GM18909 (cell line): ENCODE results near the gene SOX10.
"Not testable (repeated sequence)": the region's sequence is repeated elsewhere in the genome, so short reads cannot be mapped to it uniquely, and the experiment has no call there.

Experiments used
- ATAC-seq: cut with Tn5 transposase; IDR thresholded peaks from one replicate; pipeline ENCODE4 v1.9.1; 2021; ENCODE audit warnings: mild to moderate bottlenecking; ENCODE audit not compliant: unreplicated experiment, poor library complexity

SOX10 gene

GRCh38 chr22:37967637-37968451 lies 16.5 kb downstream of the SOX10 start:
- ATAC-seq, result no peak

GRCh38 chr22:37967147-37967546 lies 17.2 kb downstream of the SOX10 start:
- no peak for ATAC-seq

DNA sequence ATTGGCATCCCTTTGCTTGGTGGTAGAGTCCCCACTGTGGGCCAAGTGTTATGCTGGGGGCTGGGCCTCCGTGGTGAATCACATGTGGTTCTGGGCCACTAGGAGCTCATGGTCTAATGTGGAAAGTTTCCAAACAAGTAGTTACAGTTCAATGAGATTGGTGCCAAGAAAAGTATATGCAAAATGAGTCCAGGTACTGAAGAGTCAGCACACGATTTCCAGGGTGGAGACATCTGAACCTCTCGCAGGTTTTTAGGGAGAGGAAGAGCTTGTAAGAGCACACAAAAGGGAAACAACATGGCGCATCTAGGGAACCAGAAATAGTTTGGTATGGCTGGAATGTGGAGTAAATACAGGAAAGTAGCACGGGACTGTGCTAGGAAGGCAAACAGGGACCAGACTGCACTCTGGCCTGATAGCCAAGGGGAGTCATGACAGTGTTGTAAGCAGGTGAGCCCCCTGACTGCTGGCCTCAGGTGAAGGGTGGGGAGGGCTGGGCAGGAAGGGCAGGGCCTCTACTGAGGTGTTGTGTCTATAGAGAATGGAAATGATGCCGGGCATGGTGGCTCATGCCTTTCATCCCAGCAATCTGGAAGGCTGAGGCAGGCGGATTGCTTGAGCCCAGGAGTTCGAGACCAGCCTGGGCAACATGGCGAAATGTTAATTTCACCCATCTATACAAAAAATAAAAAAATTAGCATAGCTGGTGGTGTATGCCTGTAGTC lies 18.3 kb downstream of the SOX10 start:
- ATAC-seq, result no peak

DNA sequence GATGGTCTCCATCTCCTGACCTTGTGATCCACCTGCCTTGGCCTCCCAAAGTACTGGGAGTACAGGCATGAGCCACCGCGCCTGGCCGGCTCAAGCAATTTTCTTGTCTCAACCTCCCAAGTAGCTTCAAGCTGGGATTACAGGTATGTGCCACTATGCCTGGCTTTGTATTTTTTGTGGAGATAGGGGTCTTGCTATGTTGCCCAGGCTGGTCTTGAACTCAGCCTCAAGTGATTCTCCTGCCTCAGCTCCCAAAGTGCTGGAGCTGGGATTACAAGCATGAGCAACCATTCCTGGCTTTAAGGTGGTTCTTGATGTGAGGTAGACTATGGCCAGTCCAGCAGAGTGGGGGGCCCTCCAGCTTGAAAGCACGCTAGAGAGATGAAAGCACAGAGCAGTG lies 23.3 kb downstream of the SOX10 start:
- no peak for ATAC-seq

DNA sequence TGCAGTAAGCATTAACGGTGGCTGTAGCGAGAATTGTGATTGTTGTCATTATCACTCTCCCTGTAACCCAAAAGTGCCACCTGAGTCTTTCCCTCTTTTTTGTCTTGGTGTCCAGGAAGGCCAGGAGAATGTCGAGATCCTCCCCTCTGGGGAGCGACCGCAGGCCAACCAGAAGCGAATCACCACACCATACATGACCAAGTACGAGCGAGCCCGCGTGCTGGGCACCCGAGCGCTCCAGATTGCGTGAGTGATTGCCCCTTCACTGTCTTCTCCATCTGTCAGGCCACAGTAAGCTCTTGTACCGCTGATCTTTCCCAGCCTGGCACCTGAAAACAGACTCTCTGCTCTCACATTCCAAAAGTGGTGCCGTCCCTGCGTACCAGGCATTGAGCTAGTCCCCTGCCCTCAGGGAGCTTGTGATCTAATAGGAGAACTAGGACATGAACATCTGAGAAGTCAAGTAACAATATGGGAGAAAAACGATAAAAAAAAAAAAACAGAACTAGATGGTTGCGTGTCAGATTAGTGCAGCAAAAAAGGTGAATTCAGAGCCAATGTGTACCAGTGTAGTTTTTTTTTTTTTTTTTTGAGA lies 25.0 kb downstream of the SOX10 start:
- ATAC-seq, result no peak

- ATAC-seq, result no peak
These were observed 27.1 kb downstream of the SOX10 start for GRCh38 chr22:37957232-37957631.

- not testable (repeated sequence) for ATAC-seq
These were observed 28.4 kb downstream of the SOX10 start for GRCh38 chr22:37955825-37956397.

- ATAC-seq, result no peak
These were observed 29.7 kb downstream of the SOX10 start for GRCh38 chr22:37954686-37955085.

GRCh38 chr22:37953437-37954179 lies 30.7 kb downstream of the SOX10 start, which contains the start of the genes C22orf23 and POLR2F:
TSS of gene C22orf23 (minus strand) at chr22:37953601. CDS start at chr22:37953149, 452 bp downstream.
TSS of gene POLR2F (plus strand) at chr22:37953699. CDS start at chr22:37953788, 89 bp downstream.
- peak; percentile 83 for ATAC-seq

- no peak for ATAC-seq
These were observed 31.3 kb downstream of the SOX10 start for GRCh38 chr22:37953062-37953436.

DNA sequence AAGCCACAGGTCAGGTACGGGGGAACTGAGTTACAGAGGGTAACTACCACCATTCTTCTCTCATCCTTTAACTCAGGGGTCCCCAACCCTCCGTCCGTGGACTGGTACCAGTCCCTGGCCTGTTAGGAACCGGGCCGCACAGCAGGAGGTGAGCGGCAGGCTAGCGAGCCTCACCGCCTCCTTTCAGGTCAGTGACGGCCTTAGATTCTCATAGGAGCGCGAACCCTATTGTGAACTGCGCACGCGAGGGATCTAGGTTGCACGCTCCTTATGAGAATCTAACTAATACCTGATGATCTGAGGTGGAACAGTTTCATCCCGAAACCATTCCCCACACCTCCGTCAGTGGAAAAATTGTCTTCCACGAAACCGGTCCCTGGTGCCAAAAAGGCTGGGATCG lies 31.7 kb downstream of the SOX10 start:
- ATAC-seq, result not testable (repeated sequence)

GRCh38 chr22:37951305-37951704 lies 33.0 kb downstream of the SOX10 start:
- no peak for ATAC-seq

DNA sequence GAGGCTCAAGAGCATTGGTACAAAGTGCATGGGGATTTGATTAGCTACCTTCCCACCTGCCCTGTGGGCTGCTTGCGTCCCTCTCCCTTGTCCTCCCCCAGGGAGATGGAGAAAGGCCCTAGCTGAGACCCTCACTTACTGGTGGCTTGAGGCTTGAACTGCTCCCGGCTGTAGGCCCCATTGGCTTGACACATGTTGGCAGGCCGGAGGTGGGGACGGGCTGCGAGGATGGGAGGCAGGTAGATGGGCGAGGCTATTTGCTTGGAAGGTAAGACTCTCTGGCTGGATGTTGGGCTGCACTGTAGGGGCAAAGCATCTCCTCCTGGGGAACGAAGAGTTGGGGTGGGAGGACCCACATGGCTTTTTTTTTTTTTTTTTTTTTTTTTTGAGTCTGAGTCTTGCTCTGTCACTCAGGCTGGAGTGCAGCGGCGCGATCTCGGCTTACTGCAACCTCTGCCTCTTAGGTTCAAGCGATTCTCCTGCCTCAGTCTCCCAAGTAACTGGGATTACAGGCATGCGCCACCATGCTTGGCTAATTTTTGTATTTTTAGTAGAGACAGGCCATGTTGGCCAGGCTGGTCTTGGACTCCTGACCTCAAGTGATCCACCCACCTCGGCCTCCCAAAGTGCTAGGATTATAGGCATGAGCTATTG lies 37.1 kb downstream of the SOX10 start:
- not testable (repeated sequence) for ATAC-seq

- not testable (repeated sequence) for ATAC-seq
These were observed 39.9 kb downstream of the SOX10 start for GRCh38 chr22:37944423-37944822.

DNA sequence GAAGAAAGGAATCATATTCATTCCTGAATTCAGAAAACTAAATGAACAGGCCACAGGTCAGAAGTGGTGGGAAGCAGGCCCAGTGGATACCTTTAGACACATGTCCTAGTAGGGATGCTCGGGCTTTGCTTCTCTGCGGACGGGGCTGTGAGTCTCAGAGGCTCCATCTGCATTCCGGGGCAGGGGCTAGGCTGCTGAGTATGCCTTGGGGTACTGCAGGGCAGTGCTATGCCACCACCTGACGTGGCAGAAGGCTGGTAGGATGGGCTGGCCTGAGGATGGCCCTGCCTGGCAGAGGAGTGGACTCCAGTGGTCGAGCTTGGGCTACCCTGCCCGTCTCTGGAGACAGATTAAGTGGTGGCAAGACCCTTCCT lies 40.5 kb downstream of the SOX10 start:
- no peak for ATAC-seq

GRCh38 chr22:37943136-37943824 lies 41.1 kb downstream of the SOX10 start:
- no peak for ATAC-seq

- ATAC-seq, result no peak
These were observed 42.2 kb downstream of the SOX10 start for GRCh38 chr22:37942133-37942532.

DNA sequence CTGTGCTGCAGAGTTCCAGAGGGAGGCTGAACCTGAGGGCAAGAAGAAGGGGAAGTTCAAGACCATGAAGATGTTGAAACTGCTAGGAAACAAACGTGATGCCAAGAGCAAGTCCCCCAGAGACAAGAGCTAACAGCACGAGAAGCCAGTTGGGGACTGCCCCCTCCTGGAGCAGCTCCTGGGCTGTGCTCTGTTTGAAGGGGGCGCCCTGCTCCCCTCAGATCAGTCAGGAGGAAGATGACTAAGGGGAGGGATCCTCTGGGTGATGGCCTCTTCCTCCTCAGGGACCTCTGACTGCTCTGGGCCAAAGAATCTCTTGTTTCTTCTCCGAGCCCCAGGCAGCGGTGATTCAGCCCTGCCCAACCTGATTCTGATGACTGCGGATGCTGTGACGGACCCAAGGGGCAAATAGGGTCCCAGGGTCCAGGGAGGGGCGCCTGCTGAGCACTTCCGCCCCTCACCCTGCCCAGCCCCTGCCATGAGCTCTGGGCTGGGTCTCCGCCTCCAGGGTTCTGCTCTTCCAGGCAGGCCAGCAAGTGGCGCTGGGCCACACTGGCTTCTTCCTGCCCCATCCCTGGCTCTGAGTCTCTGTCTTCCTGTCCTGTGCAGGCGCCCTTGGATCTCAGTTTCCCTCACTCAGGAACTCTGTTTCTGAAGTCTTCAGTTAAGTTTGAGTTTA lies 43.5 kb downstream of the SOX10 start:
- no peak for ATAC-seq
